ENCODE results near the gene CCDC85A. TPM values are rescaled to one million over a fixed set of nuclear protein-coding genes. Genes with fewer than 3 reads are reported as not detected.

CCDC85A gene
- total RNA-seq, 4 donors from 2014 or later: 4.5 to 46.0 (median 9.1) TPM

DNA sequence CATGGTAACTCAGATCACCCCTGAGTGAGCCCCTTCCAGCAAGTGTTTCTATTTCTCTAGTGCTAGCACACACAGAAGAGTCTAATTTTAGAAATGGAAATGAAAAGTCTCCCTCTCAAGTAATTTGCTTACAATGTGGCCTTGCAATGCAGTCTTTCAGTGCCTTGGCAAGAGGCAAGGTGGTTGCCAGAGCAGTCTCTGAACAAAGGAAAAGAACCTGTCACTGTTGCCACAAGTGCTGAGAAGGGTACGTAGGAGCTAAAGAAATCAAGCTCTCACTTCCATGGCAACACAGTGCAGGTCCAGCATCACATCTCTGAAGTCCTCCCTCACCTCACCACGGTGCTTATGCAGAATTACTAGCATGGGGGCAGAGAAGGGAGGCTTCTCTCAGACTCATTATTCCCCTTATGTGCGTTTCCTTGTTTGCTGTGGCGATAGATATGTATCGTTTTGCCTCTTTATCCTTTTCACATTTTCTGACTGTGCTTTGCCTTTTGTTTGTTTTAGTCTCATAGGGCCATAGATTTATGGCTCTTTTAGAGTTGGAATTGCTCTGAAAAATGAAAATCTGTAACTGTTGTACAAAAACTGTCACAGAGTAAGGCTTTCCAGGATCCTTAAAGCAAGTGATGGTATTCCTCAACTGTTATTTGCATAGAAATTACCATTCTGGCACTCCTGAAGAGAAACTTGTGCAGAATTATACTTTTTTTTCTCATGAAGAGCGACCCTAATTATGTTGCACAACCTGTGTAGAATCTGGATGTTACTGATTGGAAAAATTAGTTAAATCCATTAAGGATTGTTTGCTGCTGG lies 164.8 kb downstream of the CCDC85A start:
- ATAC-seq (ENCODE audit: low FRiP score) (no peak), DNase-seq (ENCODE audit: low spot score) (no peak)
- no peak for TF ChIP-seq CTCF (IDR thresholded peaks at IDR 0.05)

- TF ChIP-seq CTCF (IDR thresholded peaks at IDR 0.05): no peak
- DNase-seq (ENCODE audit: low spot score): no peak
- no peak for ATAC-seq (ENCODE audit: low FRiP score)
Measured at GRCh38 chr2:56357655-56358295, 174.0 kb downstream of the CCDC85A start.

- ATAC-seq (ENCODE audit: low FRiP score) (no peak), DNase-seq (ENCODE audit: low spot score) (no peak)
- no peak for TF ChIP-seq CTCF (IDR thresholded peaks at IDR 0.05)
Measured at GRCh38 chr2:56361844-56362243, 178.1 kb downstream of the CCDC85A start.

DNA sequence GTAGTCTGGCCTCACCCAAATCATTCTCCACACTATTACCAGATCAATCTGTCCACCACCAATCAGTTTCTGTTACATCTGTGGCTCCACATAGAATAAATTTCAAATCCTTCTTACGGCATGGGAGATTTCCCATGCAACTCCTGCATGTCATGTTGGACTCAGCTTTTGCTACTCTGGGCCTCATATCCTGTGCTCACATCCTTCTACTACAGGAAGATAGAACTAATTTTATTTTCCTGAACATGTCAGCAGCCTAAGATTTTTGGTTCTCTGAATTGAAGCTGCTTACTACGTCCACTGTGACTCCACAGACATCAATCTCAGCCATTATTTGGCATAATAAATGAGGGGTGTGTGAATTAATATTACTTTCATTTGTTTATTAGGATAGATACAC lies 181.1 kb downstream of the CCDC85A start:
- DNase-seq (ENCODE audit: low spot score): no peak
- no peak for TF ChIP-seq CTCF (IDR thresholded peaks at IDR 0.05)
- ATAC-seq (ENCODE audit: low FRiP score): no peak

DNA sequence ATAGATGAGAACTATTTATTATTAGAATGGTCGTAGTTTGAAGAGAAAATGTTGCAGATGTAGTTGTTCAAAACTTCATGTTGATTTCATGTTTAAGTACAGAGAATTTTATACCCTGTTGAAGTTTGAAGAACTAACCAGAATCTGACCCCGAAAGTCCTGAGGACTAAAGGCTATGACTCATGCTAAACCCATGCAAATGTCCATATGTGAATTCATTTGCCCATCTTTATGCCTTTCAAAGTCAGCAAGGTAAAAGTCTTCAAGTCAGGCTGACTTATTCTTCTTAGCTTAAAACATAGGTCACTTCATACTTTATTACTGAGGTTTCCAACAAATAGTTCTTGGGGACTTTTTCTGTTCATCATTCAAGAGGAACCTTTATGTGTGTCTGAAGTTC lies 185.5 kb downstream of the CCDC85A start:
- DNase-seq (ENCODE audit: low spot score): no peak
- no peak for TF ChIP-seq CTCF (IDR thresholded peaks at IDR 0.05)
- ATAC-seq (ENCODE audit: low FRiP score): no peak

DNA sequence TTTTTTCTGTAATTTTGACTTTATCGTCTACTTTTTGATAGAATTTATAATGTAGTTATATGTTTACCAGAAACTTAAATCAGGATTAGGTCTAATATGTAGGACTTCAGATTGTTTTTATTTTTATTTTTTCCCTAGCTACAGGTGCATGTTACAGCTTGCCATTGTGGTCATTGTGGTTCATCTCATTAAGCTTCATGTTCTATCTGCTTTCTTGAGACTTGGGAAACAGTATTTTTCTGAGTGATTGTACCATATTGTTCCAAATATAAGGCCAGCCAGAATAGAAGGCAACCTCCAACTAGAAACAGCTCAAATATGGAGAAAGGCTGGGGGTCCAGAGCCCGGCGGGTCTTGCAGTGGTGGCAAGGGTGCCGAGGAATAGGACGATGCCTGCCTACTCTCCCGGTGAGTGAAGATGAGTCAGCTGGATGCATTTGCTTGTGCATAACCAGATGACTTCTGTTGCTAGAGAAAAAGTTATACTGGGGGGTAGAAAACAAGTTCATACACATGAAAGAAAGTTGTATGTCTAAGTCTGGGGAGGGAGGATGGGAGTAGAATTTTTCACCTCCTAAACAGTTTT lies 188.4 kb downstream of the CCDC85A start:
- DNase-seq (ENCODE audit: low spot score) (no peak), ATAC-seq (ENCODE audit: low FRiP score) (no peak)
- TF ChIP-seq CTCF (IDR thresholded peaks at IDR 0.05): no peak

All from omental fat pad (tissue), 4 donors.